Hypothalamus (tissue), 51 donors: ENCODE results near the gene GNB5.

Experiments
- DNase-seq, 51 donors: peaks; one replicate each; lab custom pipeline; 2025; lab: John Stamatoyannopoulos, UW

GNB5 gene

GRCh38 chr15:52115598-52116427 lies 75.4 kb downstream of the GNB5 start:
- no peak for DNase-seq

GRCh38 chr15:52114261-52115055 lies 76.7 kb downstream of the GNB5 start:
- peak in 29 of 51 donors; percentile 2 to 78 (median 43) for DNase-seq

DNA sequence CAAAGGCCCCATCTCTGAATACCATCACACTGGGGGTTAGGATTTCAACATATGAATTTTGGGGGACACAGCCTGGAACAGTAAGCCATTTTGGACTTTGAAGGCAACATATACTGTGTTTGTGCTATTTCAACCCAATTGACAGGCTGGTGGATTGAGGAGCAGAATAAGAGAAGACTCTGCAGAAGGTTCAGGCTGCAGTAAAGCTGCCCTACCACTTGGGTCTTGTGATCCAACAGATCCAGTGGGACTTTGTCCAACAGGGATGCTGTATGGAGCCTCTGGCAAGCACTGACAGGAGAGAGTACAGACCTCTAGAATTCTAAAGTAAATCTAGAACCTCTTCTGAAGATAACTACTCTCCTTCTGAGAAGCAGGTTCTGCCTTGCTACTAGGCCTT lies 77.5 kb downstream of the GNB5 start:
- no peak for DNase-seq

GRCh38 chr15:52113235-52113634 lies 78.0 kb downstream of the GNB5 start:
- no peak for DNase-seq

DNA sequence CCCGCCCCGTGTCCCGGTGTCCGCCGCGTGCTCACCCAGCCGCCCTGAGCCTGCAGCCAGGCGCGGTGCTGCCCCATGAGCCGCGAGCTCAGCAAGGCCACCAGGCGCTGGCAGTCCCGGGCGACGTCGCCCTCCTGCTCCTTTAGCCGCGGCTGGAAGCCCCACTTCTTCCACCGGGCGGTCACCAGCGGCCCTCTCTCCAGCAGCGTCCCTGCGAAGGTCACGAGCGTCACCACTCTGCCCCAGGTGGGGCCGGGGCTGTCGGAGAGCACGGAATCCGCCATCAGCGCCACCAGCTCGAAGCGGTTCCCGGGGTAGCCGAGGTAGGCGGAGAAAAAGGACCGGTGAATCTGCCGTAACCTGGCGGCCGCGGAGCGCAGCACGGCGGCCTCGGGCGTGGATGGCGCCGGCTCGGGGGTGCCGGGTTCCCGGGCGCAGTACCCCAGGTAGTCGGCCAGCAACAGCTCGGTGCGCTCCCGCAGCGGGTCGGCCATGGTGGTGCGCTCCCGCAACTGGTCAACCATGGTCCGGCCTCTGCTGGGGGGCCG lies 78.9 kb downstream of the GNB5 start:
- peak in 6 of 51 donors; percentile 11 to 37 (median 22) for DNase-seq

GRCh38 chr15:52111517-52112202 lies 79.5 kb downstream of the GNB5 start:
- DNase-seq: no peak

DNA sequence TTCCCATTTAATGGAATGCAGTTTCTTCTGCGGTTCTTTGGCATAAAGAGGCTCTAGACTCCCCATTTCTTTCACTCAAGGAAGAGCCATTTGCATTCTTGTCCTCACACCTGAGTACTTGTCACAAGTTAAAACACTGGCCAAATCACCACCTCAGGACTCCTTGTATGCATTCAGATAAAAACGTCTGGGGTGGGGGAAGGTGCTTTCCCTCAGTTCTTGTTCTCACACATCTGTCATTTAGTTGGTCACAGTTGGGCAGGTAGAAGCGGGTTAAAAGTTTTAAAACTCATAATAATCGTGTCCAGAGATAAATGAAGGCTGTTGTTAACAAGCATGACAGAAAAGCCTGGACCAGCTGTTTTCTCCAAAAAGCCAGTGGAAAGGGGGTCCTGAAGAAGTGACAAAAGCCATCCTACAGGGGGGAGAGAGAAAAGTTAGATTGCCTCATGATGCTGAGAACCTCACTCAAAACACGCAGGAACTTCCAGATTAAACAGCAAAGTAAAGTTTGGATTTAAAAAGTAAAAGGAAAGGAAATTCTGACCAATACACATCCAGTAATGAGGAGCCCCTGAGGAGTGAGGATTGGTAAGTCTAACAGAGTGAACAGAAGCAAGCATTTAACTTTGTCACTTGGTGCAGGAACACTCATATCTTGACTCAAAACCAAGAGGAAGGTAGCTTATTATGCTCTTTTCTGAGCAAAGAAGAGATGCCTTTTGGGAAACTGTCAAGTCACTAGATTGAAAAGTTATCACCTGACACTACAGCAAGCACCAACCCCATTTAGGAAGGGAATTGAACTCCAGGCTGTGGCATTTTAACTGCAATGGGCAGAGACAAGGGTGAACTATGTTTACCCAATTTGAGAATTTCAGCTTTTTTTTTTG lies 81.4 kb downstream of the GNB5 start:
- no peak for DNase-seq

GRCh38 chr15:52107238-52107637 lies 84.0 kb downstream of the GNB5 start:
- DNase-seq: no peak

DNA sequence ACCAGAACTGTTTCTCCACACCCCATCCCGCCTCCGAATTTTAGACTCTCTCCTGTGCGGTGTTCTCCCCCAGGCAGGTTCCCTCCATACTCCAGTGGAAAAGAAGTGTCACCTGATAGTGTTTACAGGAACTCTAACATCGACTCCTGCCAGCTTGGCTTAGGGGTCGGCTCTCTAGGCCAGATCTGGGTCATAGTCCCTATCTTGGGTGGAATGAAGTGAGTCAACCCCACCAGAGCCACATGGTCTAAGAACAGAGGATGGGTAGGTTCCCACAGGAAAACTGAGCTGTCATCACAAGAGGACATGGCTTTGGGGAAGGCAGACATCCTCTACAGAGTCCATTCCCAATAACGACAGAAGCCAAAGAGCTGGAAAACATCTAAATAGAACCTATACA lies 84.6 kb downstream of the GNB5 start:
- no peak for DNase-seq

DNA sequence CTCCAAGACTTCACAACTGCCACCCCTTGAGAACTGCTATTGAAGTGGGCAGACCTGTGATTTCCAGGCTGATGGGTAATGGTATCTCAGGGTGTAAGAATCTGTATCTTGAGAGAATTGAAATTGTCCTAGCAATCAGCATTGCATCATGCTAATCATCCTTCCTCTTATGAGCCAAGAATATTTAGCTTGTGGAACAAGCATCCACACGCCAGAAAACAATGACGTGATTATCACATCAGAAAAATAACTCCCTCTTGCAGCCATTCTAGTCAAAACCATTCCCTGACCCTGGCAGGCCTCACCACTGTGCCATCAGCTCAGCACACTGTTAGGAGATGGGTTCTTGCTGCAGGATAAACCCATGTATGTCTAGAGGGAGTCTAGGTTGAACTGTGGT lies 85.3 kb downstream of the GNB5 start:
- DNase-seq: no peak

- DNase-seq: no peak
Measured at GRCh38 chr15:52104532-52105004, 86.6 kb downstream of the GNB5 start.

- DNase-seq: peak in 6 of 51 donors; percentile 8 to 66 (median 34)
Measured at GRCh38 chr15:52103217-52104207, 87.7 kb downstream of the GNB5 start.

DNA sequence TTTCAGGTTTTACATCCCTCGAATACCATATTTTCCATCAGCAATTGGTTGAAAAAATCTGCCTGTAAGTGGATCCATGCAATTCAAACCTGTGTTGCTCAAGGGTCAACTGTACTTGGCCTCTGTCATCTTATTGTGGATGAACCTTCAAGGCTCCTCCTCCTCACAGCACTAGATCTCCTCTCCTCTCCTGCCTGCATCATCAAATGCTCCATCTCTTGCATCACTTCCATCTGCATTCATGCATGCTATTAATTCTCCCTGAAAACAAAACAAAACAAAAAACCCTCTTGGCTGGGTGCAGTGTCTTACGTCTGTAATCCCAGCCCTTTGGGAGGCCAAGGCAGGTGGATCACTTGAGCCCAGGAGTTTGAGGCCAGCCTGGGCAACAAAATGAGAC lies 88.7 kb downstream of the GNB5 start:
- DNase-seq: no peak

DNA sequence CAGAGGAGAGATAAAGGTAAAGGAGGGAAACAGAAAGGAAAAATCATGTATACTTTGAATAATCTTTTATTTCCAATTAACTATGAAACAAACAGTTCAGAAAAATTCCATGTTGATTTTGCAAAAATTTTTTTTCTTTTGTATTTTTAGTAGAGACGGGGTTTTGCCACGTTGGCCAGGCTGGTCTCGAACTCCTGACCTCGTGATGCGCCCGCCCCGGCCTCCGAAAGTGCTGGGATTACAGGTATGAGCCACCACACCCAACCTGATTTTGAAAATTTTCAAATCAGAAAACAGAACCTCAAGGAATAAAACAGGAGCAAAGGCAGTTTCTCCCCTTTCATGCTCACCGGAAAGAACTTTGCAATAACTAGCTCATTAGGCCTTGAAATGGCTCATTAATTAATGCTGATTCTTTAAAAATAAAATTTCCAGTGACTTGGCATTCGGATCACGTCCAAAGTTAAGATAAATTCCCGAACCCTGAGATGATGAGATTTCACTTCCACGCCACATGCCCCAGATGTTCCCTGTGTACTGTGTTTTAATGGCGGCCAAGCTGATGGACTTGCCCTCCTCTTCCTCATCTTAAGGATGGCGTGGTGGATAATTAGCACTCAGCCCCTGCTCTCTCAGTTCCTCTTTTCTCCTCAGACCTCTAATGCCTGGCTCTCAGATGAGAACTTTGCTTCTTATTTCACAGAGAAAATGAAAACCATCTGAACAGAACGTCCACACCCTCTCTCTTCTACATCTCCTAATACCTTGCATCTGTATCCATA lies 89.5 kb downstream of the GNB5 start:
- DNase-seq: no peak

GRCh38 chr15:52100807-52101442 lies 90.3 kb downstream of the GNB5 start:
- peak in 7 of 51 donors; percentile 8 to 28 (median 22) for DNase-seq

DNA sequence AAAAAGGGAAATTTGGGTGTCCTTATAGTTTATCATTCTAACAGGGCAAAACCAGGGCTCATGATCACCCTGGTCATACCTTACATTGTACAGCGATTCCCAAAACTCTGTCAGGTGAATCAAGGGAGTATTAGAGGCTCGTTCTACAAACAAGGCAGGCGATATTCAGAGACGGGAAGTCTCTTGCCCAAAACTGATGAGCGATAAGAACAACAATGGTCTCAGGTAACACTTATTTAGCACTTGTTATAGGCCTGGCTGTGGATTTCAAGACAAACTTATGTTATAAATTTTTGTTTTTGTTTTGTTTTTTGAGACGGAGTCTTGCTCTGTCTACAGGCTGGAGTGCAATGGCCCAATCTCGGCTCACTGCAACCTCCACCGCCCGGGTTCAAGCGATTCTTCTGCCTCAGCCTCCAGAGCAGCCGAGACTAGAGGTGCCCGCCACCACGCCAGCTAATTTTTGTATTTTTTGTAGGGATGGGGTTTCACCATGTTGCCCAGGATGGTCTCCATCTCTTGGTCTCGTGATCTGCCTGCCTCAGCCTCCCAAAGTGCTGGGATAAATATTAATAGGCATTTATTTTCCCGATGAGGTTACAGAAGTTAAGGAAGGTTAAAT lies 91.4 kb downstream of the GNB5 start:
- no peak for DNase-seq

- no peak for DNase-seq
Measured at GRCh38 chr15:52098323-52098722, 92.9 kb downstream of the GNB5 start.
